SW480 (cell line): ENCODE measurements around the gene DLGAP1.
"Not testable (repeated sequence)": the region's sequence is repeated elsewhere in the genome, so short reads cannot be mapped to it uniquely, and the experiment has no call there.

Experiments
- DNase-seq: peaks from one replicate; pipeline ENCODE4 v3.0.0-alpha.2; 2016; ENCODE audit warnings: low spot score

Gene DLGAP1

DNA sequence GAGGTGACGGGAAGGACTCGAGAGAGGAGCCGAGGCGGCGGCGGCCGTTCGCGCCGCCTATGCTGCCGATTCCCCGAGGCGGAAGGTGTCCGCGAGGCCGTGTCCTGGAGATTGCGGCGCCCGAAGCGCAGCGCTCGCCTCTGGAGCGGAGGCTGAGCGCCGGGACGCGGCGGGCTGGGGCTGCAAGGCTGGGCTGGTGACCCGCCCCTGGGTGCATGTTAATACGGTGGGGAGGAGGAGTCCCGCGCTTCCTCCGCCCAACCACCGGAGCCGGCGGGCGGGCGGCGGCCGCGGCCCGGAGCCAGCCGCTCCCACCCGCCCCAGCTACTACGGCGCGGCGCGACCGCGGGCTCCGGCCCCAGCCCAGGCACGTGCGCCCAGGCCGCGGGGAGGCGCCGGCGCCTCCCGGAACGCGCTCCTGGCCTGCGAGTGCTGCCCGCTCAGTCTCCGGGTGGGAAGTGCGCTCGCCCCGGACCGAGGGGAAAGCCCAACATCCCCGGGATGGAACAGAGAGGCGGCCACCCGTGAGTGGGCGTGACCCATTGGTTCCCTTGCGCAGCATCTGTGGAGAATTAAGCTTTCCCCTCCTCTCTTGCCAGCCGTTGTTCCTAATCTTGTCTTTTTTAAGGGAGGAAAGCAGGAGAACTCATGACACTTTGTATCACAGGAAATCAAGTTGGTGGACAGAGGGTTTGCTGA is at the start of gene DLGAP1:
Gene DLGAP1 (minus strand): TSS at position 195 of the 699 bp plus-strand sequence.
- DNase-seq: no peak

DNA sequence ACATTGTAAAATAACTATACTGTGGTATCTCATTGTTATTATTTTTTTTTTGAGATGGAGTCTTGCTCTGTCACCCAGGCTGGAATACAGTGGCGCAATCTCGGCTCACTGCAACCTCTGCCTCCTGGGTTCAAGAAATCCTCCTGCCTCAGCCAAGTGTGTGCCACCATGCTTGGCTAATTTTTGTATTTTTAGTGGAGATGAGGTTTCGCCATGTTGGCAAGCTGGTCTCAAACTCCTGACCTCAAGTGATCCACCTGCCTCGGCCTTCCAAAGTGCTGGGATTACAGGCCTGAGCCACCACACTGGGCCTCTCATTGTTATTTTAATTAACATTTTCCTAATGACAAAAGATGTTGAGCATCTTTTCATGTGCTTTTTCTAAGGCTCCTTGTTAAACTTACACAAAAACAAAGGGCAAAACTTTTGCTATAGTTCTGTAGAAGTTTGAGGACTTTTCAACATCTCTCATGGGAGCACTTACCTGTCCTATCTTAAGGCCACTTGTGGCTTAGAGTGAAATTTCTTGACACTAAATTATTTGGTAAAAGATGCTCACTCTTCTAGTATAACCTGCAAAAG is 39.7 kb upstream of the DLGAP1 start:
- not testable (repeated sequence) for DNase-seq

DNA sequence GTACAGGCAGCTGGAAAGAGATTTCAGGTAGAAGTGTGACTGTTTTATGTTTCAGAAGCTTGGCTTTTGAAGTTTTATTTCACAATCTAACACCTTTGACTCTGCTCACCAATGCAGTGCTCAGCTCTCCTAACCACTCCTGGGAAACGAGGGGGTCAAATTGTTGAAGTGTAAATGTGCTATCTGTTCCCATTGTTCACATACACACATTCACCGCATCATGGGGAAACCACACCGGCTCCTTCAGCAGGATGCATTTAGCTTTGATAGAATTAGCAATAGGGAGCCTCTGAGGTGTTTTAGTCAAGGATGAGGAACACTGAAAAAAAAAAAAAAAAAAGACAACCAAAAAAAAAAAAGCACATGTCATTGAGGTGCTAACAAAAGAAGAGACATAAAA is 13.4 kb upstream of the DLGAP1 start:
- DNase-seq: no peak

DNA sequence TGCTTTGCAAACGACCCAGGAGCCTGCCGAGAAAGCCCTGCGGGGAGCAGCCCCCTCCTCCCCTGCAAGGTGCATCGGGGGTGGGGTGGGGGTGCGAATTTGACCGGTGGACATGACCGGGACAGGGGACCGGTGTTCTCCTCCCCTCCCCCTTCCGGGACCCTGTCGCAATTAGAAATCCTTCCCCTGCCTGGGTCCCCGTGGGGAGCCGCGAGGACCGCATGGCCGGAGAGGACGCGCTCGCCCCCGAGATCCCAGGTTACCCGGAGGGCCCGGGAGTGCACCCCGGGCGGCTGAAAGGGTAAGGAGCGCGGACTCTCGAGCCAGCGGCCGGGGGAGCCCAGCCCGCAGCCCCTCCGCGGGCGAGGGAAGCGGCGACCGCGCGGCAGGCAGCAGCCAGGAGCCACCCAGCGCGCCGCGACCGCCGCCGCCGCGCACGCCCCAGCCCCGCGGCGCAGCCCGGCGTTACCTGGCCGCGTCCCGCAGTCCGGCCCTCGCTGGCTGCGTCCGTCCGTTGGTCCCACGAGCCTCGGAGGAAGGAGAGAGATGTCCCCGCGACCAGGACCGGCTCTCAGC is 482 bp downstream of the DLGAP1 start:
- no peak for DNase-seq

DNA sequence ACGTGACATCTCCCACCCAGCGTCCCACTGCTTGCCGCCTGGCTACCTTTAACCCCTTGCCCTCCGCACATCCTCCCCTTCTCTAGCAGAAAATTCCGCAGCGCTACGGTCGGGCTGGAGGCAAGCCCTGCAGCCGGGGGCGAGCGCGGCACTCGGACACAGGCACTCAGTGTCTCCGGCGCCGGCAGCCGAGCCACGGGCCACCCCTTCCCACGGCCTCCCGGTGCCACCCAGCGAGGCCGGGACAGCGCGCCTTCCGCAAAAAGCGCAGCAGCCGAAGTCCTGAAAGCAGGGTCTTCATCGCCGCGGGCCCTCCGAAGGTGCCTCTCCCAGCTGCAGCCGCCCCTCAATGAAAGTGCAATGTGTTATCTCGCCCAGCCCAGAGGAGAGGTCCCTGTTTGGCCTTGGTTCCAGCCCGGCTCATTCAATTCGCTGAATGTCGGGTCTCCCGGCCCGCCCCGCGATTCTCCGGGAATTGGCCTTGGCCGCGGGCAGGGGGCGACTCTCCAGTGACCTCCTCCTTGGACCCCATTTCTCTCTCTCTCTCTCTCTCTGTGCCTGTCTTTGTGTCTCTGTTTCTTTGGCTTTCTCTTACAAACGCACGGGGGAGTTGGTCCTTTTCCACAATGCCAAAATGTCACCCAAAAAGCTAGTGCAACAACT is 1.1 kb downstream of the DLGAP1 start:
- no peak for DNase-seq

DNA sequence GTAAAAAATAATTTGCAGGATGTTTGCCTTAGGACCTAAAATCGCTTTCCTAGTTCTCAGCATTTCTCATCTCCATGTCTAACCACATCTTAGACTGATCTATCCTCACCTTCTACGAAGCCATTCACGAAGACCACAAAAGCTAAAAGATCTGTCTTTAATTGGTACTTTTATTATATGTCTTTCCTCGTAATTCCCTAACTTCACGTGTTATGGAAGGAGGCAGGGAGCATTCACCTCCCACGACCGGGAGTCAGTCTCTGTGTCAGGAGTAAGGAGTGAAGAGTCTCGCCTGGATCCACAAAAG is 1.6 kb downstream of the DLGAP1 start:
- no peak for DNase-seq

DNA sequence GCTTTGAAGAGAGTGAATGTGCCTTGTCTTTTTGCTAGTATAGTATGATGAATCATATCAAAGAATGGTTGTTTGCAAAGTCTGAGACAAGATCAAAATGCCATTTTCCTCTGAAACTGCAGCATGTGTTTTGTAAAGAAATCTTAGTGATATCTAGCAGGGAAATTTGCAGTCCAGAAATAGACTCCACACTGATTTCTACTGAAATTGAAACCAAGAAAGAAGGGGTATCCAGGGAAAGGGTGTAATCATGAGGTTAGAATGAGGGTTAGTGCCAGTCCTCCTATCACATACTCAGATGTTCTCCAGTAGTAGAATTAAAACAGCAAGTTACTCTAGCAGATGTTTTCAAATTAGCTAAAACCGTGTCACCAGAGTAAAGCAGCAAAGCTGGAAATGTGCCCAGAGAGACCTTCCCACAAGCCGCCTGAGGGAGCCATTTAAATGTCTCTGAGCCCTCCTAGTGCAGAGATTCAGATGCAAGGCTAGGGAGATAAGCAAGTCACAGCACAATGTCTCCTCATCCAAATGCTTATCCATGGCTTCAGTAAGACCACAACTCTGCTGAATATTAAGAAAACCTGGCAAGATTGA is 4.9 kb downstream of the DLGAP1 start:
- DNase-seq: no peak

DNA sequence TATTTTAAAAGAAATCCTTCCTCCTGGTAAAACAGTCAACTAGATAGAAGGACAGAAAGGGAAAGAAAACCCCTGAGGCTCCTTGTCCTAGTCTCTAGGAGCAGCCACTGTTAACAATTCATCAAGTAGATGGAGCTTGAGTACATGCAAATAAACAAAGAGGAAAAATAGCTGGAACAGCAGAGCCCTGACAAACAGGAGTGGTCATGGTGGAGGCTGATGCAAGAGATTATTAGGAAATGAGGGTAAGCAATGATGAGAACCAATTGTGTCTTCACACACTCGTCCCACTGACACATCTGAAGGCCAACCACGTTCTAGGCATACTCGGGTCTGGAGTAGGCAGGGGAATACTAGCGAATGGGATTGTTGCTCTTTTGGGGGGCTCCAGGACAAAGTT is 9.2 kb downstream of the DLGAP1 start:
- DNase-seq: no peak

DNA sequence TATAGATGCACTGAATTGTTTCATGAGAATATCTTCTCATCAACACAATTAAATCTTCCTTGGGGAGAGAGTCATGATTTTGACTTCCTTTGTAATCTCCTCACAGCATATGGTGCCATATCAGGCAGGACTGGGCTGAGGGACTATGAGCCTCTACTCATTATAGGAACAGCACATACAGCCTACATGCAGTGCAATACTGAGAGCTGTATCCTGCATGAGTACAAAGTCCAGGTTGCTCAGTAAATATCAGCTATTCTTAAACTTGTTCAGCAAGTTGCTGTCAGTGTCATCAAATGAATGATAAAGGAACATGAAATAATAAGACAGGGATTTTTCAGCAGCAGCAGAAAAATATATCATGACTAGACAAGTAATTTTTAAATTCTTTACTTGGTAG is 10.8 kb downstream of the DLGAP1 start:
- no peak for DNase-seq

DNA sequence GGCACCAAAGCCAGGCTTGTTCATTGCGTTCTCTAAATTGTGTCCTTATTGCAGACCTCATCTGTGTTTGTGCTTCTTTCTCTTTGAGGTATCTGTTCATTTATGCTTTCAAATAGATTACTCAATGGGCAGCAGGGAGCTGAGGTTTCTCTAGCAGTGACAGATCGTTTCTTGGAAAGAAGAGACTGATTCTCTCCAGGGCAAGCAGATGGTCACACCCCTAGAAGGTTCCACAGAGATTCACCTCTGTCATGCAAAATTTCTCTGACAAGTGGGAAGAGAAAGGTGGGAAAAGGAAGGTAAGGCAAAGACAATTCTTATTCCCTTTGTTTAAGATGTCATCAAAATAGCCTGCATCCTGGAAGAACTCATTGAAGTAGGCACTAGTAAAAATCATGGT is 14.0 kb downstream of the DLGAP1 start:
- DNase-seq: no peak

DNA sequence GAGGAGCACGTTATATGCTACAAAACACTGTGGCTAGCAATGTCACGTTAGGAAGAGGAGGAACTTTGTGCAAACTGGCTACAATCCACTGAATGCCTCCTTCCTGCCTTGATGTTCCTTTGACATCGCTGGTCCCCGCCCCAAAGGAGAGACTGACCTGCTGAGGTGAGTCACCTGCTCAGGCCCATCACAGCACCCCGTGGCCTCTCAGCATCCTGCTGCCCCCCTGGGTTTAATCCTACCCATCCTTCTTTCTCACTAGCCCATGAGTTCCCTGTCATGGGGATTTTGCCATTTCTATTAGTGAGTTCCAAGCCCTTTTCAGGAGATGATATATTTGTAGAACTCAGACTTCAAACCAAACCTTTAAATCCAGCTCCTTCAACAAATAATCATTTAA is 16.2 kb downstream of the DLGAP1 start:
- no peak for DNase-seq

DNA sequence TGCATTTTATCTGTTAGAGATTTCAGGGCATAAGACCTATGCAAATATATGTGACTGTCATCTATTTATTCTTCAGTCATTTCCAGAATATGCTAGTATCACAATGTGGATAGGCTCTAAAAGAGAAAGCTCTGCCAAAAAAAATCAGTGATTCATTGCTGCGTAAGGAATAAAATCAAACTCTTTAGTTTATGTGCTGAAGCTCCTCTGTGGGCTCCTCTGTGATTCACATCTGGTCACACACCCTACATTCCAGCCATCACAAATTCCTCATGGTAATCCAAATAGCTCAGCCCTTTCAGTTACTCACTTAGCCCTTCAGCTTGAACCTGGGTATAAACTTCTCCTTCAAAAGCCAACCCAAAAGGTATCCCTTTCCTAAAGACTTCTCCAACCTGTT is 21.4 kb downstream of the DLGAP1 start:
- peak; percentile 6 for DNase-seq

DNA sequence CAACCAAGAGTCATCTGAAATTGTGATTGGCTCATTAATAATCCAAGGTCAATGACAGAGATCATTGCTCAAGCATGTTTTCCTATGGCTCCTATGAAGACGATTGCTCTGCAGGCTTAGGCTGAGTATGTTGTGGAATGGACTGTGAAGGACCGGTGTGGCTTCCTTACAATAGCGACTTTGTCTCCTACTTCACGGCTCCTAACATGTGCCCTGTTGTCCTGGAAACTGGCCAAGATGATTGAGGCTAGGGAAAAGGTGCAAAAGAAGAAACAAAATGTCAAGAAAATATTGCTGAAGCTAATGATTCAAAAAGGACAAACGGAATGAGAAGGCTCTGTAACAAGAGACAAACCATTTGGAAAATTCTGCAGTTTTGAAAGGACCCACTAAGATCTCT is 24.3 kb downstream of the DLGAP1 start:
- no peak for DNase-seq

DNA sequence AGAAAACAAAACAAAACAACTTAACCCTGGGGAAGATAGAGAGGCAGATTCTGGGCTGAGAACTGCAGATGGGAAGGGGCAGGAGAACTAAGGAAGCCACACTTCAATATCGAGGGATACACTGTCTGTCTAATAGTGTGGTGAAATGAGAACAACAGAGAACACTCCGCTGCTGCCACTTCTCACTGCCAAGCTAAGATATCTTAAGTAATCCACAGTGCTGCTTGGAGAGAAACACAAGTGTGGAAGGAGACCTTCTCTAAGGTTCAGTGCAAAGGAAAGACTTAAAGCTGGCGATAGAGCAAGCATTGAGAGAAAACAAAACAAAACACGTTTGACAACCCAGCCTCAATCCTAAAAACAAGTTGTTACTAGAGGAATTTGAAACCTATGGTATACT is 37.4 kb downstream of the DLGAP1 start:
- DNase-seq: no peak

DNA sequence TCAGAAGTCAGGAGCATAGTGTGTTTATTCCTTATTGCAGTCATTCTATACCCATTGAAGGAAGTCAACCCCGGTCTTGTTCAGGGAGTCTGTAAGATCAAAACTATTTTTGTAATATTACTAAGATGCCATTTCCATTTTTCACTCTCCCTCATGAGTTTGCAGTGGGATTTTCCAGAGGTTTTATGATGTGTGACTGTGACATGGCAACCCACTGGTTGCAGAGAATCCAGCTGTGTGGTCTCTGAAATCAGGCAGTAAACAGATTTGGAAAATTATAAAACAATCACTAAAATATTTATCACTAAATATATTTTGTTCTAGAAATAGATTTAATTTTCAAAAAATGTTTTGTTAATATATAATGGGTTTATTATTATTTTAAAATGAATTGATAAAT is 38.1 kb downstream of the DLGAP1 start:
- DNase-seq: no peak

DNA sequence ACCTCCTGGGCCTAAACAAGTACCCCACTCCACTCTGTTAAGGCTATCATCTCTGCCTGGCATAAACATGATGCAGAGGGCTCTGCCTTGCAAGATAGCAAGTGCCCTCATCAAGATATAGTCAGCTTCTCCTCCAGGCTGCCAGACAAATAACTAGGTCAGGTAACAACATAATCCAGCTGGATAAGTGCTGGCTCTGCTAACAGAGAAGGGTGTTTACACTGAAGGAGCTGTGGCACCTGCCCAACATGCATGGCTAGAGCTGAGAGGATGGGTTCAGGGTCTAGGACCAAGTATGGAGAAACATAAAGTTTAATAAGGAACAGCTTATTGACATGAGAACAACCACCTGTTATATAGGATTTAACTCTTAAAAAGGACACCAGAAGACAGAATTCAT is 42.8 kb downstream of the DLGAP1 start:
- DNase-seq: no peak

DNA sequence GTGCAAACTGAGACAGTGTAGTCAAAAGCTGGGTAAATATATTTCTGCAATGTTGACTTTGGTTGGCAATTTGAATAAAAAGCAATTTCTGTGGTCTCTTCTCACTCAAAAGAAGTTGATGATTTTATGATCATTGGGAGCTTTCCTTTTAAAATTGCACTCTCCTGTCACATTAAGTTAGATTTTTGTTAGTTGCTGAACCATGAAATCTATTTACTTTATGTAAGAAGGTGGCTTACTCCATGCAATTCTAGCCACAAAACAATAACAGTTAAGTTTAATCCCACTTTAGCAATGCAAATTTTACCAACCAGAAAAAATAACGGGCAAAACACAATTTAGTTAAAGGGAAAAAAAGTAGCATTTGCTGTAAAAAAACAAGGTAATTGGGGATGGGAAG is 48.3 kb downstream of the DLGAP1 start:
- no peak for DNase-seq

DNA sequence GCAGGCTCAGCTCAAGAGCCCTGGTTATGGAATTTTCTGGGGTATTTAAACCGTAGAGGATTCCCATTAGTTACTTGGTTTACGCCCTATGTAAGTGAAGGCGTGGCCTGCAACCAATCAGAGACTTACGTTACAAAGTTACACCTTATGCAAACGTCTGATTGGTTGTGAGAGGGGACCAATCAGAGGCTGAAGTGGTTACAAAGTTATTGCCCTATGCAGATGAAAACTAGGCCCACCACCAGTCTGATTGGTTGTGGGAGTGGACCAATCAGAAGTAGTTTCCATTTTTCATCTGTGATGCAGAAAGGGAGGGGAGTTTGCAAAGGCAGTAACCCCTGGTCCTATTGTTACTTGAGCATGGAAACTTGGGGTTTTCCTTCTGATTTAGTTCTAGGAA is 49.1 kb downstream of the DLGAP1 start:
- no peak for DNase-seq

DNA sequence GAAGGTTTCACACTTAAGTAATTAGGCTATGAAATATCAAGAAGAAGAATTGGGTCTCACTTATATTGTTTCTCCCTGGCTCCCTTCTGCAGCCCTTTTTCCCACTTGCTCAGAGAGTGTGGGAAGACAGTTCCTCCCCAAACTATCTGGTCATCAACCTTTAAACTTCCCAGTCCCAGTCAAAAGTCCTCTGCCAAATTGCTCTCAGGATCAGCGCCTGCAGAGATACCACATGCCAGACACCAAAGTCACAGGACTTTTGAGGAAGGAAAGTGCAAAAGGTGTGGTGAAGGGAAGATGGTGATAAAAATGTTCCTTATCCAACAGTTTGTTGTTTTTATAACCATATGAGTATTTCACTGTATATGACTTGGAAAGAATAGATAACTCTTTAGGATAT is 51.3 kb downstream of the DLGAP1 start:
- no peak for DNase-seq

DNA sequence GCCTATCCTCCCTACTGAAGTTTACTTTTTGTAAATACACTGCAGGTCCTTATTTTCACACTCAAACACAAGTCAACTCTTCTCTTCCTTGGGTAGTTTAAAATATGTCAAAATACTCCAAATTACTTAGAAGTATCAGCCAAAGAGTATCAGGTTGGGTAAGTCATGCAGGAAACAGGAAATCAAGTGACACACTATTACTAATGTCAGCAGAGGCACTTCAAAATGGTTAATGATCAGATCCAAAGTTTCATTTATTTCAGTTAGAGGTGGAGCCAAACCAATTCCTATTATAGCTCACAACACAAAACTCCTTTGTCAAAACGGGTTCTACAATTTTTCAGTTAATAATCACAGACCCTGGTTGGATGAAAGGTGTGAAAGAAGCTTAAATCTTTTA is 54.2 kb downstream of the DLGAP1 start:
- DNase-seq: no peak

DNA sequence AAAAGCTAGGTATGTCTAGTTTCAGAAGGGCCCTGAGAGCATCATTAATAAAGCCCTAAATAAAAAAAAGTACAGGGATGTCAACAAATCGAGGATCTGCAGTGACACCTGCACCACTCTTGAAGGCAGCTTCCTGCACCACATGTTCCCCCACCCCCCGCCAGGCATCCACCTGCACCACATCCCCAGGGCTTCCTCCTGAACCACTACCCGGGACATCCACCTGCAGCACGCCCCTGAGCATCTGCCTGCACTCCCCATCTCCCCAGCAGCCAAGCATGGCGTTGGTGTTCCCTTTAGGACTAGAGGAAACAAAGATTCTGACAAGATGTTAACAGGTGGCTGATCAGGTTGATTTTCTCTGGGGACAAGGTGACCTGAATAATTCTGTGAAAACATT is 55.2 kb downstream of the DLGAP1 start:
- no peak for DNase-seq

DNA sequence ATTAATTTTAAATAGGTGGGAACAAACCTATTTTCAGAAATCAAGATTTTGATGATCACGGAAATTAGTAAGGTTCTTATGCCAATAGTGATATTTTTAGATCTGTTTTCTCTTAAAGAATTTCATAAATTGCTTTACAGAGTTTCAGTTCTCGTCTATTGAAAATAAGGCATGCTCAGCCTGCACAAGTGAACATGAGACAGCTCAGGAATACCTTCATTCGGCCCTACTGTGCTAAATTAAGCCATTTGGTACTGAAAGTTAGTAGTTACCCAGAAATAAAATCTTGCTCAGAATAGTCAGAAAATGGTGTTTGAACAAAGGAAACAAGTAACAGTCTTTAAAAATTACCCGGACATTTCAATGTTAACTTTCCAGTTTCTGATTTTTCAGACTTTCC is 60.4 kb downstream of the DLGAP1 start:
- DNase-seq: no peak

DNA sequence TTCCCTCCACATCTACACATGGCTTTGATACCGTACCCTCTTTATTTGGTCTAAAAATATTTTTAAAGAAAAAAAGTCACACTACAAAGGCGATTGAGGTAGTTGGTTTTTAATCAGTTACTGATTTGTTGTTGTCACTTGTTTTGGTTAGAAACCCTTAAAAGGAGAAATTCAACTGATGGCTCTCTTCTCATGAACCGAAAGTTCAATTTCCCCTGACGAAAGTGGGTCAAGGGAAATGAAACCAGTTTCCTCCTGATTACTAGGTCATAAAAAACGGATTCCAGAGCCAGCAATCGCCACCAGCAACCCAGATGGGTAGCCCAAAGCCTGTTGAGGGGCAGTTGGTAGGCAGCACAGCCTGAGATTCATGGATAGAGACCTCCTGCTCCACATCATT is 63.2 kb downstream of the DLGAP1 start:
- DNase-seq: no peak
